HCT116 (cell line): ENCODE results near the gene CENPP. TPM values are rescaled to one million over a fixed set of nuclear protein-coding genes. Genes with fewer than 3 reads are reported as not detected.

Experiments used
- ATAC-seq: fragments of 200-7000 bp; cut with Tn5 transposase; 2 replicates; pipeline ENCODE4 v1.9.1; 2020; ENCODE audit warnings: mild to moderate bottlenecking, moderate library complexity
- BruUV-seq: library from RNA; stranded (reverse); fragments of 400-500 nt; replicated peaks from 2 replicates; lab custom pipeline; 2021; lab: Mats Ljungman, UMichigan
- CTCF ChIA-PET: fragments of 300-600 bp; sonication (Branson Sonifier 250); formaldehyde crosslinking; loops from one replicate; lab custom pipeline; 2021; ENCODE audit warnings: antibody characterized with exemption; lab: Charles Lee
- POLR2A ChIA-PET: fragments of 300-600, 350-600 bp; sonication (Branson Sonifier 250); formaldehyde crosslinking; loops from one replicate; lab custom pipeline; 2021; ENCODE audit warnings: antibody characterized with exemption; lab: Charles Lee
- RAD21 ChIA-PET, 2 experiments: fragments of 300-600 bp; sonication (Branson Sonifier 250); formaldehyde crosslinking; loops; one replicate each; lab custom pipeline; 2023; ENCODE audit warnings: low total read pairs in 2 of 2; ENCODE audit not compliant: uncharacterized antibody in 2 of 2, unreplicated experiment in 2 of 2, low non-redundant PET in 1 of 2; lab: Charles Lee
- DNase-seq: peaks from one replicate; pipeline ENCODE4 v3.0.0-alpha.2; 2010; ENCODE audit warnings: low read depth, low spot score
- H2AFZ ChIP-seq: fragments of 200-600 bp; shearing (Covaris generic), sonication (generic); 2 replicates; pipeline ENCODE4 v1.6.1; 2017; ENCODE audit warnings: low read depth, mixed run types, mixed read lengths, antibody characterized with exemption, low read length; ENCODE audit not compliant: poor library complexity, severe bottlenecking
- H3K27ac ChIP-seq: 2 replicates; pipeline ENCODE4 v1.5.1; 2012; ENCODE audit warnings: low read depth, low read length
- H3K27me3 ChIP-seq: fragments of 200-600 bp; sonication (generic); 2 replicates; pipeline ENCODE4 v1.6.1; 2016; ENCODE audit warnings: mixed run types, low read length, mixed read lengths; ENCODE audit not compliant: insufficient read depth
- H3K36me3 ChIP-seq, 2 experiments: fragments of 200-500 bp in 1 of 2; fragments of 200-600 bp in 1 of 2; sonication (Bioruptor generic) in 1 of 2; sonication (generic) in 1 of 2; 2 replicates each; pipeline versions ENCODE4 v1.5.1 to v1.6.1; 2014 to 2016; ENCODE audit warnings: low read length in 2 of 2, inconsistent platforms in 1 of 2, mixed read lengths in 1 of 2, mixed run types in 1 of 2; ENCODE audit not compliant: insufficient read depth in 2 of 2, control insufficient read depth in 1 of 2
- H3K4me1 ChIP-seq, 2 experiments: fragments of 200-600 bp in 1 of 2; sonication (generic) in 1 of 2; 2 replicates each; pipeline versions ENCODE4 v1.5.1 to v1.6.1; 2012 to 2017; ENCODE audit warnings: low read length in 2 of 2, inconsistent platforms in 1 of 2, mild to moderate bottlenecking in 1 of 2, mixed read lengths in 1 of 2, mixed run types in 1 of 2, moderate library complexity in 1 of 2; ENCODE audit not compliant: insufficient read depth in 2 of 2, control insufficient read depth in 1 of 2
- H3K4me2 ChIP-seq: fragments of 200-600 bp; sonication (generic); 2 replicates; pipeline ENCODE4 v1.6.1; 2017; ENCODE audit warnings: mixed run types, low read length, mixed read lengths
- H3K4me3 ChIP-seq, 2 experiments: fragments of 200-600 bp in 1 of 2; sonication (generic) in 1 of 2; replicated peaks in 1 of 2; 2 replicates each; pipeline ENCODE4 v1.5.1; 2011 to 2016; ENCODE audit warnings: low read length in 2 of 2, control low read depth in 1 of 2, low read depth in 1 of 2, mild to moderate bottlenecking in 1 of 2, mixed read lengths in 1 of 2, mixed run types in 1 of 2
- H3K79me2 ChIP-seq: fragments of 200-600 bp; sonication (generic); 2 replicates; pipeline ENCODE4 v1.6.1; 2017; ENCODE audit warnings: mild to moderate bottlenecking, mixed run types, low read length, moderate library complexity, mixed read lengths; ENCODE audit not compliant: insufficient read depth
- H3K9ac ChIP-seq: fragments of 200-600 bp; sonication (generic); 2 replicates; pipeline ENCODE4 v1.6.1; 2016; ENCODE audit warnings: low read length, mixed read lengths
- H3K9me2 ChIP-seq: fragments of 200-600 bp; sonication (generic), shearing (Covaris generic); 2 replicates; pipeline ENCODE4 v1.6.1; 2017; ENCODE audit warnings: mixed run types, mild to moderate bottlenecking, moderate library complexity; ENCODE audit not compliant: insufficient read depth
- H3K9me3 ChIP-seq, 2 experiments: fragments of 200-500 bp in 1 of 2; fragments of 200-600 bp in 1 of 2; sonication (Bioruptor generic) in 1 of 2; sonication (generic) in 1 of 2; 2 replicates each; pipeline ENCODE4 v1.6.1; 2014 to 2017; ENCODE audit warnings: low read length in 2 of 2, mixed read lengths in 2 of 2, inconsistent platforms in 1 of 2, low read depth in 1 of 2, mild to moderate bottlenecking in 1 of 2, mixed run types in 1 of 2, moderate library complexity in 1 of 2; ENCODE audit not compliant: control insufficient read depth in 1 of 2, insufficient read depth in 1 of 2
- H4K20me1 ChIP-seq: fragments of 200-600 bp; sonication (generic), shearing (Covaris generic); 2 replicates; pipeline ENCODE4 v1.6.1; 2017; ENCODE audit warnings: mixed run types, mild to moderate bottlenecking, moderate library complexity; ENCODE audit not compliant: insufficient read depth
- CBX3 ChIP-seq: IDR thresholded peaks from 2 replicates; pipeline ENCODE4 v1.6.1; 2012; ENCODE audit warnings: low read depth
- CEBPB ChIP-seq: IDR thresholded peaks from 2 replicates; pipeline ENCODE4 v1.6.1; 2012; ENCODE audit warnings: low read depth
- CTCF ChIP-seq, 3 experiments: fragments of 200-600 bp in 1 of 3; sonication (generic) in 1 of 3; IDR thresholded peaks in 2 of 3; conservative IDR thresholded peaks in 1 of 3; 2 replicates each; pipeline ENCODE4 v1.5.1; 2012 to 2017; ENCODE audit warnings: low read depth in 2 of 3, low read length in 2 of 3, antibody characterized with exemption in 1 of 3, borderline replicate concordance in 1 of 3, control low read depth in 1 of 3, mild to moderate bottlenecking in 1 of 3, mixed read lengths in 1 of 3, mixed run types in 1 of 3, moderate library complexity in 1 of 3; ENCODE audit not compliant: insufficient read depth in 1 of 3
- EGR1 ChIP-seq: IDR thresholded peaks from 2 replicates; pipeline ENCODE4 v1.6.1; 2012; ENCODE audit warnings: low read depth
- EZH2 ChIP-seq: fragments of 200-600 bp; sonication (generic); IDR thresholded peaks from 2 replicates; pipeline ENCODE4 v1.6.1; 2017; ENCODE audit warnings: antibody characterized with exemption, mixed run types
- JUND ChIP-seq: IDR thresholded peaks from 2 replicates; pipeline ENCODE4 v1.6.1; 2012
- MAX ChIP-seq: IDR thresholded peaks from 2 replicates; pipeline ENCODE4 v1.6.1; 2012
- POLR2AphosphoS5 ChIP-seq: IDR thresholded peaks from 2 replicates; pipeline ENCODE4 v1.6.1; 2011; ENCODE audit warnings: mild to moderate bottlenecking, low read depth, low read length, moderate library complexity
- RAD21 ChIP-seq: IDR thresholded peaks from 2 replicates; pipeline ENCODE4 v1.6.1; 2012; ENCODE audit warnings: low read depth, mild to moderate bottlenecking
- SIN3A ChIP-seq: IDR thresholded peaks from 2 replicates; pipeline ENCODE4 v1.6.1; 2012; ENCODE audit warnings: low read depth
- SP1 ChIP-seq: IDR thresholded peaks from 2 replicates; pipeline ENCODE4 v1.6.1; 2012; ENCODE audit warnings: low read depth
- SRF ChIP-seq: IDR thresholded peaks from 2 replicates; pipeline ENCODE4 v1.6.1; 2012; ENCODE audit warnings: low read depth
- ZBTB33 ChIP-seq: IDR thresholded peaks from 2 replicates; pipeline ENCODE4 v1.6.1; 2011; ENCODE audit warnings: mild to moderate bottlenecking, low read length, moderate library complexity; ENCODE audit not compliant: insufficient replicate concordance; ENCODE audit errors: extremely low read depth
- ZFX ChIP-seq: fragments of 450-650 bp; IDR thresholded peaks from 2 replicates; pipeline ENCODE4 v1.6.1; 2017
- ZNF274 ChIP-seq: fragments of 200-500 bp; sonication (Bioruptor generic); IDR thresholded peaks from 2 replicates; pipeline ENCODE4 v1.6.1; 2014; ENCODE audit warnings: mild to moderate bottlenecking, low read depth, low read length, inconsistent platforms
- intact Hi-C: fragments of 100-400 bp; cut with micrococcal nuclease; formaldehyde crosslinking; loops from 2 replicates; pipeline ENCODE4 v1.10.0; 2022
- total RNA-seq: library from RNA; stranded (reverse); gene quantifications from one replicate; pipeline ENCODE4 v1.2.1, GENCODE V29; 2021; ENCODE audit not compliant: unreplicated experiment
- TF ChIP-seq, protein P1 (sequence below): IDR thresholded peaks from 2 replicates; pipeline ENCODE4 v1.6.1; 2012

Gene CENPP
- total RNA-seq, 1 experiment from 2014 or later: 7.0 TPM

- ATAC-seq (no peak), DNase-seq (no peak)
- Histone ChIP-seq H3K27me3 (no peaks in the 10 kb centered on the region), H3K9ac (no peak within 1 kb of the TSS), H3K9me3 (no peaks in the 10 kb centered on the region), H3K36me3 (no peaks in the 10 kb centered on the region), H3K27ac (no peak within 1 kb of the TSS), H2AFZ (no peak within 1 kb of the TSS), H4K20me1 (no peaks in the 10 kb centered on the region), H3K79me2 (no peaks in the 10 kb centered on the region), H3K4me2 (no peak within 1 kb of the TSS), H3K4me3 (no peak within 1 kb of the TSS), H3K9me2 (no peaks in the 10 kb centered on the region), H3K4me1 (no peaks in the 10 kb centered on the region)
- CTCF ChIA-PET: interaction anchor here (1.2 kb wide), 1 partner anchor 15 kb away, joined by 3 read pairs; no protein-coding TSS in a partner anchor
- RAD21 ChIA-PET: no interaction called here
- POLR2A ChIA-PET: no interaction called here
- TF ChIP-seq, protein P1, sequence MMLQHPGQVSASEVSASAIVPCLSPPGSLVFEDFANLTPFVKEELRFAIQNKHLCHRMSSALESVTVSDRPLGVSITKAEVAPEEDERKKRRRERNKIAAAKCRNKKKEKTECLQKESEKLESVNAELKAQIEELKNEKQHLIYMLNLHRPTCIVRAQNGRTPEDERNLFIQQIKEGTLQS: no peak
- TF ChIP-seq MAX (no peak), CBX3 (no peak), ZNF274 (no peak), CTCF (IDR thresholded peaks at IDR 0.05 in 2 of 3, conservative IDR thresholded peaks at IDR 0.05 in 1 of 3; ENCODE audit: borderline replicate concordance in 1 of 3, insufficient read depth in 1 of 3, low read depth in 2 of 3, low read length in 2 of 3) (no peak), SRF (no peak), ZFX (no peak), RAD21 (no peak), ZBTB33 (no peak), SP1 (no peak), SIN3A (no peak), POLR2AphosphoS5 (no peak), CEBPB (no peak), EZH2 (no peak), JUND (no peak), EGR1 (no peak)
- intact Hi-C loops: no loop called here
- no TSS peak for BruUV-seq
These were observed 98.6 kb downstream of the CENPP start, which contains the start of gene OMD for GRCh38 chr9:92424340-92424739. Gene OMD, minus strand, starts transcription at chr9:92424471. Its CDS starts 6,913 bp downstream, at chr9:92417558.
